Measurements from ENCODE around the gene PBX3. TPM values are rescaled to one million over a fixed set of nuclear protein-coding genes. Genes with fewer than 3 reads are reported as not detected.

PBX3 gene
- total and polyA plus RNA-seq, 2 experiments from 2014 or later: 133 to 134 TPM

DNA sequence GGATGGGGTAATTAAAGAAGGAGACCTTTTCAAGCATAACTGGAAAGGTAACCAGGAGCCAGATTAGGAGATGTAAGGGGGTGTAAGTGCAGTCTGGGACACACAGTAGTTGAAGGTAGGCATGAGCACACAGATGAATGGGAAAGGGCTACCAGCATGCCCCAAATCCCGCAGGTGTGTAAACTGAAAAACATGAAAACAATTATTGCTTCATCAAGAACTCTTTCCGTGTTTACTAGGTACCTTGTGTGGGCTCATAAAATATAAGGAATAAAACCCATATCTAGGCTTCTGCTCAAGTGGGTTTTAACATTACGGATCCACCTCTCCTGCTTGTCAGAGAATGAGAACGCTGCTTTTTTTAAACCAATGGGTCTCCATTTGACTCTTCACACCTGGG, 41.3 kb upstream of the PBX3 start:
- H3K27ac ChIP-seq: no peak overlapping the region
- TF ChIP-seq, protein P1, sequence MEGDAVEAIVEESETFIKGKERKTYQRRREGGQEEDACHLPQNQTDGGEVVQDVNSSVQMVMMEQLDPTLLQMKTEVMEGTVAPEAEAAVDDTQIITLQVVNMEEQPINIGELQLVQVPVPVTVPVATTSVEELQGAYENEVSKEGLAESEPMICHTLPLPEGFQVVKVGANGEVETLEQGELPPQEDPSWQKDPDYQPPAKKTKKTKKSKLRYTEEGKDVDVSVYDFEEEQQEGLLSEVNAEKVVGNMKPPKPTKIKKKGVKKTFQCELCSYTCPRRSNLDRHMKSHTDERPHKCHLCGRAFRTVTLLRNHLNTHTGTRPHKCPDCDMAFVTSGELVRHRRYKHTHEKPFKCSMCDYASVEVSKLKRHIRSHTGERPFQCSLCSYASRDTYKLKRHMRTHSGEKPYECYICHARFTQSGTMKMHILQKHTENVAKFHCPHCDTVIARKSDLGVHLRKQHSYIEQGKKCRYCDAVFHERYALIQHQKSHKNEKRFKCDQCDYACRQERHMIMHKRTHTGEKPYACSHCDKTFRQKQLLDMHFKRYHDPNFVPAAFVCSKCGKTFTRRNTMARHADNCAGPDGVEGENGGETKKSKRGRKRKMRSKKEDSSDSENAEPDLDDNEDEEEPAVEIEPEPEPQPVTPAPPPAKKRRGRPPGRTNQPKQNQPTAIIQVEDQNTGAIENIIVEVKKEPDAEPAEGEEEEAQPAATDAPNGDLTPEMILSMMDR (IDR thresholded peaks at IDR 0.05; ENCODE audit: low read depth, low read length): no peak
- H3K4me1 ChIP-seq (ENCODE audit: low read depth): peaks cover 19% of the 10 kb centered on the region
- no peaks in the 10 kb centered on the region for H3K9me3 ChIP-seq (ENCODE audit: low read depth)
- H3K27me3 ChIP-seq: no peaks in the 10 kb centered on the region
- no peak for DNase-seq (ENCODE audit: low read depth in 1 of 2, low spot score in 1 of 2)
- peak overlapping the region; percentile 82 for H3K4me3 ChIP-seq
- H3K36me3 ChIP-seq: no peaks in the 10 kb centered on the region

DNA sequence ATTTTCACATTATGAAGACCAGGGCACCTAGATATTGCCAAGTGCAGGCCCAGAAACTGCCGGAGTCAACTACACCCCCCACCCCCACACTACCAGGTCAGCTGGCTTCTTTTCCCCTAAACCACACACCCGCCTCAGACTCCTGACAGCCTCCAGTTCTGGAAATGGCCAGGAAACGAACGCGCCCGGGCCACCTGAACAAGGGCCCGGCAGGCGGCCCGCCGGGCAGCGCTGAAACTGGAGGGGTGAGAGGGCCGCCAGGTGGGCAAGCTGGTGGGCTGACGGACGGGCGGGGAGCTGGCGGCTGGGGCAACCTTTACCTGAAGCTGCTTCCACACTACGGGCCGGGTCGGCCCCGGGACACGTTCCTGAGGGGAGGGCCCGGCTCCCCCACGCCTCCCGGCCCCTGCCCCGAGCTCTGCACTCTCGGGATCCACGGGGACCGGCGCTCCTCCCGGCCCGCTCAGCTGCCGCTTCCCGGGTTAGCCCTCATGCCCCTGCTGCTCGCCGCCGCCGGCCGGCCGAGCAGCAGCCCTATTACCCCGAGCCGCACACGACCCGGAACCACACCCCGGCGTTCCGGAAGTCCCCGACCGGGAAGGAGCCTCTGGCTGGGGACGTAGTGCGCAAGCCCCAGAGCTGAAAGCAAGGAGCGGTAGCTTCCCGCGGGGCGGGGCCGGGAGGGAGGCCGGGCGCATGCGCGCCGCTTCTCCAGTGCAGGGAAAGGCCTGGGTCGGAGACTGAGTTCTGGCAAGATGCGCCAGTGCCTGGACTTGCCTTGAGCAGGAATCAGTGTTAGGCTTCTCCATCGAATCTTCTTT, 40.3 kb upstream of the PBX3 start, which contains the start of gene MAPKAP1:
Gene MAPKAP1, minus strand, starts transcription at position 558 of the 821 bp plus-strand sequence. CDS start 34,634 bp downstream, outside the sequence.
- TF ChIP-seq, protein P1 (IDR thresholded peaks at IDR 0.05; ENCODE audit: low read depth, low read length): no peak
- H3K27ac ChIP-seq: peak within 1 kb of the TSS; percentile 80
- peak within 1 kb of the TSS; percentile 82 for H3K4me3 ChIP-seq
- H3K9me3 ChIP-seq (ENCODE audit: low read depth): no peaks in the 10 kb centered on the region
- no peaks in the 10 kb centered on the region for H3K27me3 ChIP-seq
- H3K36me3 ChIP-seq: no peaks in the 10 kb centered on the region
- DNase-seq (ENCODE audit: low read depth in 1 of 2, low spot score in 1 of 2): peak; percentile 97 to 98
- peaks cover 13% of the 10 kb centered on the region for H3K4me1 ChIP-seq (ENCODE audit: low read depth)

DNA sequence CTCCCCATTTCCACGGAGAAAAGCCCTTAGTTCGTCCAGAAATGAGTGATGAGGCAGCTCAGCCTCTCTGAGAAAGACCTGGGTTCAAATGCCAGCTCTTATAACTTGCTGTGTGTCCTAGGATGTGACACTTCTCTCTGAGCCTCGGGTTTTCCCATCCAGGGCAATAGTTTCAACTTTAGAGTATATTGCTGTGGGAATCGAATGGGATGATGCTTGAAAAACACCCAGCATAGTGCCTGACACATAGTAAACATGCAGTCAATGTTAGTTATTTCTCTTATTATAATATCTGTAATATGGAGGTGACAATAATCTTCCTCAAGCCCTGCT, 39.7 kb upstream of the PBX3 start:
- peak overlapping the region; percentile 40 for H3K27ac ChIP-seq
- no peak for DNase-seq (ENCODE audit: low read depth in 1 of 2, low spot score in 1 of 2)
- TF ChIP-seq, protein P1 (IDR thresholded peaks at IDR 0.05; ENCODE audit: low read depth, low read length): no peak
- H3K27me3 ChIP-seq: no peaks in the 10 kb centered on the region
- H3K4me1 ChIP-seq (ENCODE audit: low read depth): peaks cover 13% of the 10 kb centered on the region
- H3K9me3 ChIP-seq (ENCODE audit: low read depth): no peaks in the 10 kb centered on the region
- no peaks in the 10 kb centered on the region for H3K36me3 ChIP-seq
- H3K4me3 ChIP-seq: no peak overlapping the region

DNA sequence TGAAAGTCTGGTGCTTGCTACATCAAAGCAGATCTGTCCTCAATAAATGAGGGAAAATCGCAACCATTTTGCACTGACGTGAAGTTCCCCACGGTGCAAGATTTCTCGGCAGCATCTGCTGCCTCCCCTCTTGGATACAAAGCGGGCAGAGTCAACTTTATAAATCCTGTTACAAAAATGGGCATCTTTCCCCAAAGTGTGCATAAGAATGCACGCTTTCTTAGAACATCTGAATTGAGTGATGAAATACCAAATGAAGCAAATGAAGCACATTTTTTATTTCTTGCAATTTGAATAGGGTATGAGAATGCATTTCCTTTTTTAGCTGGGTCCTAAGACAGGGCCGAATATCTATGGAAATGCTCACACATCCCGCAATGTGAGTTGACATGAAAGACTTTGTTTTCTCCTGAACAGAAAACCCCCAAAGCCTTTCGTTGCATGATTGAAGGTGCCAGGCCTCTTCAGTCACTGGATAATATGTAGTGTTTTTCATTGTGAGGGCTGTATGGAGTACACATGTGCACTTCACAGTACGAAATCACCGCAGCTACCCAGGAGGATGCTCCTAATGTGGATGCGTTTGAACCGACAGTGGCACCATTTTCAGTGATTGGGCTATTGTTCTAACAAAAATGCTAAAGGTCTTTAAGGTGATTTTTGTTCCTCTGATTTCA, 20.6 kb upstream of the PBX3 start:
- Histone ChIP-seq H3K27ac (no peak overlapping the region), H3K36me3 (no peaks in the 10 kb centered on the region), H3K27me3 (no peaks in the 10 kb centered on the region), H3K4me1 (ENCODE audit: low read depth) (no peaks in the 10 kb centered on the region), H3K4me3 (no peak overlapping the region), H3K9me3 (ENCODE audit: low read depth) (no peaks in the 10 kb centered on the region)
- TF ChIP-seq, protein P1 (IDR thresholded peaks at IDR 0.05; ENCODE audit: low read depth, low read length): no peak
- no peak for DNase-seq (ENCODE audit: low read depth in 1 of 2, low spot score in 1 of 2)

DNA sequence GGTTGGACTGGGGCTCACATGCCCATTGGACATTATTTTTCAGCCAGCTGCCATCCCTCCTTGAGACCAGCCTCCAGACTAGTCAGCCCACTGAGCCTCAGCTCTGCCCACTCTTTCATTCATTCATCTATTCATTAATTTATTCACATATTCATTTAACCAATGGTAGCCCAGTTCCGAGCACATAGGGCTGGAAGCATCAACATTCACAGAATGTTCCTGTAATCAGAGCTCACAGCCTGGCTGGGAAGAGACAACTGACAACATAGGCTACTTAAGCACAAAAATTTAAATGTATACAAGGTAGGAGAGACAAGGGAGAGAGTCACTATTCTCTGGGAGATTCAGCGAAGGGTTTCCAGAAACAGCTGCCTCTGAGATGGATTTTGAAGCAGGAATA, 17.0 kb upstream of the PBX3 start:
- H3K4me1 ChIP-seq (ENCODE audit: low read depth): no peaks in the 10 kb centered on the region
- TF ChIP-seq, protein P1 (IDR thresholded peaks at IDR 0.05; ENCODE audit: low read depth, low read length): no peak
- no peak overlapping the region for H3K27ac ChIP-seq
- H3K36me3 ChIP-seq: no peaks in the 10 kb centered on the region
- H3K4me3 ChIP-seq: no peak overlapping the region
- DNase-seq (ENCODE audit: low read depth in 1 of 2, low spot score in 1 of 2): no peak
- no peaks in the 10 kb centered on the region for H3K9me3 ChIP-seq (ENCODE audit: low read depth)
- no peaks in the 10 kb centered on the region for H3K27me3 ChIP-seq
